H9 (cell line): ENCODE measurements around the gene SSBP3. TPM values are rescaled to one million over a fixed set of nuclear protein-coding genes. Genes with fewer than 3 reads are reported as not detected.

Experiments
- DNase-seq: peaks from one replicate; pipeline ENCODE4 v3.0.0-alpha.2; 2017
- H2AFZ ChIP-seq: one replicate; pipeline ENCODE4 v1.6.1; 2013; ENCODE audit warnings: mild to moderate bottlenecking, low read length, control low read depth, moderate library complexity
- H2AK5ac ChIP-seq: 2 replicates; pipeline ENCODE4 v1.6.1; 2013; ENCODE audit warnings: low read length, control low read depth, mixed read lengths; ENCODE audit not compliant: insufficient read length
- H2BK120ac ChIP-seq: one replicate; pipeline ENCODE4 v1.6.1; 2013; ENCODE audit warnings: low read depth, mild to moderate bottlenecking, low read length, control low read depth, inconsistent platforms; ENCODE audit not compliant: poor library complexity, severe bottlenecking
- H2BK12ac ChIP-seq: 2 replicates; pipeline ENCODE4 v1.6.1; 2013; ENCODE audit warnings: low read length, control low read depth, mixed read lengths, low read depth; ENCODE audit not compliant: insufficient read length
- H2BK15ac ChIP-seq: 2 replicates; pipeline ENCODE4 v1.6.1; 2013; ENCODE audit warnings: low read depth, low read length, control low read depth
- H2BK20ac ChIP-seq: one replicate; pipeline ENCODE4 v1.6.1; 2013; ENCODE audit warnings: low read depth, mild to moderate bottlenecking, low read length, control low read depth, inconsistent platforms; ENCODE audit not compliant: poor library complexity, severe bottlenecking
- H2BK5ac ChIP-seq: 2 replicates; pipeline ENCODE4 v1.6.1; 2013; ENCODE audit warnings: low read length, control low read depth, mixed read lengths; ENCODE audit not compliant: insufficient read length
- H3K14ac ChIP-seq: 2 replicates; pipeline ENCODE4 v1.6.1; 2013; ENCODE audit warnings: low read length, control low read depth; ENCODE audit not compliant: insufficient read depth
- H3K18ac ChIP-seq: 2 replicates; pipeline ENCODE4 v1.6.1; 2013; ENCODE audit warnings: low read depth, mild to moderate bottlenecking, mixed read lengths, low read length, control low read depth; ENCODE audit not compliant: insufficient read length
- H3K23ac ChIP-seq: 2 replicates; pipeline ENCODE4 v1.6.1; 2013; ENCODE audit warnings: low read length, control low read depth, mixed read lengths, low read depth; ENCODE audit not compliant: insufficient read length
- H3K23me2 ChIP-seq: 2 replicates; pipeline ENCODE4 v1.6.1; 2013; ENCODE audit warnings: low read depth, mild to moderate bottlenecking, mixed read lengths, low read length, control low read depth; ENCODE audit not compliant: insufficient read length, poor library complexity, severe bottlenecking
- H3K27ac ChIP-seq: 2 replicates; pipeline ENCODE4 v1.5.1; 2013; ENCODE audit warnings: low read length, control low read depth, mixed read lengths, low read depth; ENCODE audit not compliant: insufficient read length
- H3K27me3 ChIP-seq: 2 replicates; pipeline ENCODE4 v1.6.1; 2013; ENCODE audit warnings: low read length, control low read depth, inconsistent platforms; ENCODE audit not compliant: insufficient read depth
- H3K4ac ChIP-seq: 2 replicates; pipeline ENCODE4 v1.6.1; 2013; ENCODE audit warnings: low read depth, mild to moderate bottlenecking, control low read depth, inconsistent platforms, low read length, moderate library complexity
- H3K4me1 ChIP-seq: 2 replicates; pipeline ENCODE4 v1.6.1; 2013; ENCODE audit warnings: low read length, control low read depth, inconsistent platforms; ENCODE audit not compliant: insufficient read depth
- H3K4me2 ChIP-seq: 2 replicates; pipeline ENCODE4 v1.6.1; 2013; ENCODE audit warnings: low read length, control low read depth, mixed read lengths; ENCODE audit not compliant: insufficient read length, insufficient read depth
- H3K56ac ChIP-seq: 2 replicates; pipeline ENCODE4 v1.6.1; 2013; ENCODE audit warnings: low read depth, mild to moderate bottlenecking, mixed read lengths, low read length, control low read depth; ENCODE audit not compliant: insufficient read length
- H3K79me1 ChIP-seq: 2 replicates; pipeline ENCODE4 v1.6.1; 2013; ENCODE audit warnings: low read depth, mild to moderate bottlenecking, moderate library complexity, low read length, control low read depth, inconsistent platforms; ENCODE audit not compliant: insufficient read depth, poor library complexity, severe bottlenecking
- H3K79me2 ChIP-seq: 2 replicates; pipeline ENCODE4 v1.6.1; 2013; ENCODE audit warnings: low read length, control low read depth, inconsistent platforms; ENCODE audit not compliant: insufficient read depth
- H3K9ac ChIP-seq: 2 replicates; pipeline ENCODE4 v1.6.1; 2013; ENCODE audit warnings: low read length, control low read depth, mixed read lengths; ENCODE audit not compliant: insufficient read length; ENCODE audit errors: extremely low read depth
- H3K9me3 ChIP-seq: one replicate; pipeline ENCODE4 v1.6.1; 2013; ENCODE audit warnings: low read depth, low read length, inconsistent platforms; ENCODE audit not compliant: control insufficient read depth
- H3T11ph ChIP-seq: one replicate; pipeline ENCODE4 v1.6.1; 2013; ENCODE audit warnings: mild to moderate bottlenecking, low read length, control low read depth, inconsistent platforms
- H4K20me1 ChIP-seq: one replicate; pipeline ENCODE4 v1.6.1; 2013; ENCODE audit not compliant: control insufficient read depth, insufficient read length, insufficient read depth
- H4K5ac ChIP-seq: 2 replicates; pipeline ENCODE4 v1.6.1; 2013; ENCODE audit warnings: low read depth, mild to moderate bottlenecking, mixed read lengths, low read length, control low read depth; ENCODE audit not compliant: insufficient read length
- H4K8ac ChIP-seq: replicated peaks from 2 replicates; pipeline ENCODE4 v1.6.1; 2013; ENCODE audit warnings: low read length, control low read depth, mixed read lengths, low read depth; ENCODE audit not compliant: insufficient read length
- H4K91ac ChIP-seq: 2 replicates; pipeline ENCODE4 v1.6.1; 2013; ENCODE audit warnings: low read depth, mild to moderate bottlenecking, moderate library complexity, mixed read lengths, low read length, control low read depth; ENCODE audit not compliant: insufficient read length
- H3K27ac Mint-ChIP-seq, 3 experiments: 2 replicates in 2 of 3; 3 replicates in 1 of 3; pipeline ENCODE4 v1.8.0; 2020 to 2021; ENCODE audit warnings: mixed read lengths in 3 of 3, mild to moderate bottlenecking in 1 of 3, moderate library complexity in 1 of 3
- H3K27me3 Mint-ChIP-seq: 2 replicates; pipeline ENCODE4 v1.8.0; 2021; ENCODE audit warnings: low read depth, mild to moderate bottlenecking, moderate library complexity, mixed read lengths
- H3K36me3 Mint-ChIP-seq, 3 experiments: 2 replicates in 2 of 3; 3 replicates in 1 of 3; pipeline ENCODE4 v1.8.0; 2020 to 2021; ENCODE audit warnings: low read depth in 3 of 3, mixed read lengths in 3 of 3; ENCODE audit not compliant: insufficient read depth in 1 of 3
- H3K4me1 Mint-ChIP-seq, 2 experiments: 2 replicates each; pipeline ENCODE4 v1.8.0; 2020; ENCODE audit warnings: mixed read lengths in 2 of 2
- H3K4me3 Mint-ChIP-seq, 2 experiments: 2 replicates in 1 of 2; 3 replicates in 1 of 2; pipeline ENCODE4 v1.8.0; 2020 to 2021; ENCODE audit warnings: mild to moderate bottlenecking in 2 of 2, mixed read lengths in 2 of 2, moderate library complexity in 1 of 2
- H3K9me3 Mint-ChIP-seq, 2 experiments: 2 replicates in 1 of 2; 3 replicates in 1 of 2; pipeline ENCODE4 v1.8.0; 2020; ENCODE audit warnings: mild to moderate bottlenecking in 2 of 2, mixed read lengths in 2 of 2, moderate library complexity in 1 of 2
- WGBS: extraction: QIAGEN DNeasy Blood & Tissue Kit; methylation state at CpG from one replicate; pipeline ENCODE4 v1.1.7; 2013; ENCODE audit warnings: missing lambda C conversion rate, low lambda C conversion rate, mixed read lengths; ENCODE audit not compliant: insufficient read length; ENCODE audit errors: extremely low coverage; 5-methylcytosine and 5-hydroxymethylcytosine counted together
- total RNA-seq: library from RNA; stranded (reverse); gene quantifications from 2 replicates; pipeline ENCODE4 v1.2.1, GENCODE V29; 2021
- TF ChIP-seq, protein P1 (sequence below): fragments of 200-600 bp; sonication (generic); conservative IDR thresholded peaks from 3 replicates; pipeline ENCODE4 v1.8.0; 2021; ENCODE audit warnings: antibody characterized with exemption, mild to moderate bottlenecking

The SSBP3 gene
- total RNA-seq, 1 experiment from 2014 or later = 126 TPM

GRCh38 chr1:54193453-54193852, 212.7 kb downstream of the SSBP3 start:
- no peak overlapping the region for H2AFZ ChIP-seq
- H3K27me3 ChIP-seq = no peaks in the 10 kb centered on the region
- Mint-ChIP-seq H3K9me3 (no peaks in the 10 kb centered on the region; a peak in 1 of 5 replicates), H3K4me1 (no peaks in the 10 kb centered on the region), H3K27ac (no peak overlapping the region), H3K27me3 (no peaks in the 10 kb centered on the region), H3K4me3 (no peak overlapping the region), H3K36me3 (peaks cover 0 to 26% (median 16%) of the 10 kb centered on the region in 3 experiments; a peak in 4 of 7 replicates)
- H3K56ac ChIP-seq = no peak overlapping the region
- no peak overlapping the region for H3K23ac ChIP-seq
- H4K8ac ChIP-seq = no peak overlapping the region
- H3K79me1 ChIP-seq = no peaks in the 10 kb centered on the region
- H3K27ac ChIP-seq = no peak overlapping the region
- no peak overlapping the region for H3K9ac ChIP-seq
- H2AK5ac ChIP-seq = no peak overlapping the region
- no peak overlapping the region for H3K18ac ChIP-seq
- H2BK120ac ChIP-seq = no peak overlapping the region
- no peaks in the 10 kb centered on the region for H3K23me2 ChIP-seq
- TF ChIP-seq, protein P1, sequence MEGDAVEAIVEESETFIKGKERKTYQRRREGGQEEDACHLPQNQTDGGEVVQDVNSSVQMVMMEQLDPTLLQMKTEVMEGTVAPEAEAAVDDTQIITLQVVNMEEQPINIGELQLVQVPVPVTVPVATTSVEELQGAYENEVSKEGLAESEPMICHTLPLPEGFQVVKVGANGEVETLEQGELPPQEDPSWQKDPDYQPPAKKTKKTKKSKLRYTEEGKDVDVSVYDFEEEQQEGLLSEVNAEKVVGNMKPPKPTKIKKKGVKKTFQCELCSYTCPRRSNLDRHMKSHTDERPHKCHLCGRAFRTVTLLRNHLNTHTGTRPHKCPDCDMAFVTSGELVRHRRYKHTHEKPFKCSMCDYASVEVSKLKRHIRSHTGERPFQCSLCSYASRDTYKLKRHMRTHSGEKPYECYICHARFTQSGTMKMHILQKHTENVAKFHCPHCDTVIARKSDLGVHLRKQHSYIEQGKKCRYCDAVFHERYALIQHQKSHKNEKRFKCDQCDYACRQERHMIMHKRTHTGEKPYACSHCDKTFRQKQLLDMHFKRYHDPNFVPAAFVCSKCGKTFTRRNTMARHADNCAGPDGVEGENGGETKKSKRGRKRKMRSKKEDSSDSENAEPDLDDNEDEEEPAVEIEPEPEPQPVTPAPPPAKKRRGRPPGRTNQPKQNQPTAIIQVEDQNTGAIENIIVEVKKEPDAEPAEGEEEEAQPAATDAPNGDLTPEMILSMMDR = no peak
- H4K5ac ChIP-seq = no peak overlapping the region
- H2BK5ac ChIP-seq = no peak overlapping the region
- H3K79me2 ChIP-seq = no peaks in the 10 kb centered on the region
- no peaks in the 10 kb centered on the region for H3K9me3 ChIP-seq
- no peaks in the 10 kb centered on the region for H3K4me1 ChIP-seq
- H2BK15ac ChIP-seq = no peak overlapping the region
- no peak overlapping the region for H3K4me2 ChIP-seq
- no peak for DNase-seq
- H4K20me1 ChIP-seq = no peaks in the 10 kb centered on the region
- no peak overlapping the region for H3K4ac ChIP-seq
- H4K91ac ChIP-seq = no peak overlapping the region
- no CpG with 5 or more reads among the region's 5 CpGs for WGBS
- no peak overlapping the region for H2BK12ac ChIP-seq
- no peak overlapping the region for H3T11ph ChIP-seq
- no peak overlapping the region for H2BK20ac ChIP-seq
- H3K14ac ChIP-seq = no peak overlapping the region
